Activated CD4-positive, CD25-positive, alpha-beta regulatory T cell treated with anti-CD3 and anti-CD28 coated beads, Interleukin-2, amount 50 U/mL, for 16 hours (primary cell): ENCODE results near the gene CACNA1D.
"Not testable (repeated sequence)": the region's sequence is repeated elsewhere in the genome, so short reads cannot be mapped to it uniquely, and the experiment has no call there.

Experiments
- DNase-seq: peaks from one replicate; pipeline ENCODE4 v3.0.0-alpha.2; 2020; ENCODE audit warnings: low read depth, low spot score

Gene CACNA1D

GRCh38 chr3:53650928-53651661, 156.7 kb downstream of the CACNA1D start:
- no peak for DNase-seq

- DNase-seq: no peak
These were observed 157.5 kb downstream of the CACNA1D start for GRCh38 chr3:53651927-53652326.

GRCh38 chr3:53657651-53658050, 163.2 kb downstream of the CACNA1D start:
- DNase-seq: no peak

GRCh38 chr3:53658613-53659193, 164.3 kb downstream of the CACNA1D start:
- DNase-seq: no peak

GRCh38 chr3:53659996-53660395, 165.6 kb downstream of the CACNA1D start:
- DNase-seq: no peak

GRCh38 chr3:53661480-53661879, 167.1 kb downstream of the CACNA1D start:
- no peak for DNase-seq

GRCh38 chr3:53664812-53665211, 170.4 kb downstream of the CACNA1D start:
- not testable (repeated sequence) for DNase-seq

GRCh38 chr3:53665608-53666425, 171.4 kb downstream of the CACNA1D start:
- DNase-seq: no peak

GRCh38 chr3:53668872-53669271, 174.5 kb downstream of the CACNA1D start:
- DNase-seq: no peak

- DNase-seq: no peak
These were observed 176.3 kb downstream of the CACNA1D start for GRCh38 chr3:53670721-53671120.

- no peak for DNase-seq
These were observed 177.0 kb downstream of the CACNA1D start for GRCh38 chr3:53671192-53671960.

GRCh38 chr3:53671961-53672299, 177.5 kb downstream of the CACNA1D start:
- DNase-seq: no peak

GRCh38 chr3:53672981-53673380, 178.6 kb downstream of the CACNA1D start:
- DNase-seq: no peak

- no peak for DNase-seq
These were observed 179.4 kb downstream of the CACNA1D start for GRCh38 chr3:53673722-53674350.

- DNase-seq: no peak
These were observed 180.2 kb downstream of the CACNA1D start for GRCh38 chr3:53674582-53674981.

GRCh38 chr3:53675022-53675697, 180.7 kb downstream of the CACNA1D start:
- no peak for DNase-seq

- no peak for DNase-seq
These were observed 181.5 kb downstream of the CACNA1D start for GRCh38 chr3:53675942-53676341.

- no peak for DNase-seq
These were observed 183.0 kb downstream of the CACNA1D start for GRCh38 chr3:53677413-53677812.

GRCh38 chr3:53680028-53680427, 185.6 kb downstream of the CACNA1D start:
- no peak for DNase-seq

- no peak for DNase-seq
These were observed 188.4 kb downstream of the CACNA1D start for GRCh38 chr3:53682807-53683206.

GRCh38 chr3:53688066-53688465, 193.7 kb downstream of the CACNA1D start:
- DNase-seq: no peak
